ENCODE results near the gene RNF213. TPM values are rescaled to one million over a fixed set of nuclear protein-coding genes. Genes with fewer than 3 reads are reported as not detected.

Gene RNF213
- polyA plus RNA-seq, 1 of the 3 experiments (the other 2 are of a cell fraction) = 57.5 TPM

DNA sequence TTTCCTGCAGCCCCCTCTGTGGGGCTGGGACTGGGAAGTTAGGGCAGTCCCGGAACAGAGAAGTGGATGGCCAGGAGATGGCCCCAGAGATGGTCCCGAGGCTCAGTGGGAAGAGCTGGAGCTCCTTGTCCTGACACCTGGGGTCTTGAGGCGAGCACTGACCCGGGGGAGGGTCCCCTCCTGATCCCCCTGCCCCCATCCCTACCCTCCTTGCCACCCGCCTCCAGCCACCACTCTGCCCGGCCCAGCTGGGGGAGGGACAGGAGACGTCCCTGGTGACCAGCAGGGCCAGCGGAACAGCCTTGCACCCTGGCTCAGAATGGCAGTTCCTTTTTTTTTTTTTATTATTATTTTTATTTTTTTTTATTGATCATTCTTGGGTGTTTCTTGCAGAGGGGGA, 13.9 kb upstream of the RNF213 start:
- ChIA-PET CTCF (interaction anchor here (0.6 to 1.5 kb wide), 2 partner anchors 145 to 164 kb away, joined by 4 read pairs; partner anchors contain the start of gene GAA), POLR2A (no interaction called here)
- no peak overlapping the region for H3K4me3 ChIP-seq (ENCODE audit: low read depth in 2 of 2, low read length in 1 of 2)
- peaks cover 11 to 12% of the 10 kb centered on the region in 2 experiments for H3K36me3 ChIP-seq (replicated peaks in 1 of 2; ENCODE audit: control insufficient read depth in 1 of 2, insufficient read depth in 2 of 2, low read length in 1 of 2)
- no peak overlapping the region for H3K9ac ChIP-seq
- no peaks in the 10 kb centered on the region for H4K20me1 ChIP-seq (ENCODE audit: insufficient read depth)
- H3K27me3 ChIP-seq (ENCODE audit: insufficient read depth) = no peaks in the 10 kb centered on the region
- no peaks in the 10 kb centered on the region for H3K4me1 ChIP-seq (ENCODE audit: control insufficient read depth in 1 of 2, insufficient read depth in 2 of 2, low read depth in 1 of 2, low read length in 1 of 2)
- H3K9me2 ChIP-seq = no peaks in the 10 kb centered on the region
- TF ChIP-seq, protein P1, sequence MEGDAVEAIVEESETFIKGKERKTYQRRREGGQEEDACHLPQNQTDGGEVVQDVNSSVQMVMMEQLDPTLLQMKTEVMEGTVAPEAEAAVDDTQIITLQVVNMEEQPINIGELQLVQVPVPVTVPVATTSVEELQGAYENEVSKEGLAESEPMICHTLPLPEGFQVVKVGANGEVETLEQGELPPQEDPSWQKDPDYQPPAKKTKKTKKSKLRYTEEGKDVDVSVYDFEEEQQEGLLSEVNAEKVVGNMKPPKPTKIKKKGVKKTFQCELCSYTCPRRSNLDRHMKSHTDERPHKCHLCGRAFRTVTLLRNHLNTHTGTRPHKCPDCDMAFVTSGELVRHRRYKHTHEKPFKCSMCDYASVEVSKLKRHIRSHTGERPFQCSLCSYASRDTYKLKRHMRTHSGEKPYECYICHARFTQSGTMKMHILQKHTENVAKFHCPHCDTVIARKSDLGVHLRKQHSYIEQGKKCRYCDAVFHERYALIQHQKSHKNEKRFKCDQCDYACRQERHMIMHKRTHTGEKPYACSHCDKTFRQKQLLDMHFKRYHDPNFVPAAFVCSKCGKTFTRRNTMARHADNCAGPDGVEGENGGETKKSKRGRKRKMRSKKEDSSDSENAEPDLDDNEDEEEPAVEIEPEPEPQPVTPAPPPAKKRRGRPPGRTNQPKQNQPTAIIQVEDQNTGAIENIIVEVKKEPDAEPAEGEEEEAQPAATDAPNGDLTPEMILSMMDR (IDR thresholded peaks at IDR 0.05) = no peak
- TF ChIP-seq RFX5 (IDR thresholded peaks at IDR 0.05; ENCODE audit: low read length) (no peak), USF1 (IDR thresholded peaks at IDR 0.05; ENCODE audit: borderline replicate concordance, low read depth) (no peak), YY1 (IDR thresholded peaks at IDR 0.05; ENCODE audit: low read depth) (no peak), SIN3A (IDR thresholded peaks at IDR 0.05; ENCODE audit: borderline replicate concordance, low read depth, low read length) (no peak), ZBTB33 (IDR thresholded peaks at IDR 0.05; ENCODE audit: borderline replicate concordance, low read depth) (no peak), TAF1 (IDR thresholded peaks at IDR 0.05; ENCODE audit: borderline replicate concordance, low read depth, low read length) (no peak)
- TF ChIP-seq, protein P2, sequence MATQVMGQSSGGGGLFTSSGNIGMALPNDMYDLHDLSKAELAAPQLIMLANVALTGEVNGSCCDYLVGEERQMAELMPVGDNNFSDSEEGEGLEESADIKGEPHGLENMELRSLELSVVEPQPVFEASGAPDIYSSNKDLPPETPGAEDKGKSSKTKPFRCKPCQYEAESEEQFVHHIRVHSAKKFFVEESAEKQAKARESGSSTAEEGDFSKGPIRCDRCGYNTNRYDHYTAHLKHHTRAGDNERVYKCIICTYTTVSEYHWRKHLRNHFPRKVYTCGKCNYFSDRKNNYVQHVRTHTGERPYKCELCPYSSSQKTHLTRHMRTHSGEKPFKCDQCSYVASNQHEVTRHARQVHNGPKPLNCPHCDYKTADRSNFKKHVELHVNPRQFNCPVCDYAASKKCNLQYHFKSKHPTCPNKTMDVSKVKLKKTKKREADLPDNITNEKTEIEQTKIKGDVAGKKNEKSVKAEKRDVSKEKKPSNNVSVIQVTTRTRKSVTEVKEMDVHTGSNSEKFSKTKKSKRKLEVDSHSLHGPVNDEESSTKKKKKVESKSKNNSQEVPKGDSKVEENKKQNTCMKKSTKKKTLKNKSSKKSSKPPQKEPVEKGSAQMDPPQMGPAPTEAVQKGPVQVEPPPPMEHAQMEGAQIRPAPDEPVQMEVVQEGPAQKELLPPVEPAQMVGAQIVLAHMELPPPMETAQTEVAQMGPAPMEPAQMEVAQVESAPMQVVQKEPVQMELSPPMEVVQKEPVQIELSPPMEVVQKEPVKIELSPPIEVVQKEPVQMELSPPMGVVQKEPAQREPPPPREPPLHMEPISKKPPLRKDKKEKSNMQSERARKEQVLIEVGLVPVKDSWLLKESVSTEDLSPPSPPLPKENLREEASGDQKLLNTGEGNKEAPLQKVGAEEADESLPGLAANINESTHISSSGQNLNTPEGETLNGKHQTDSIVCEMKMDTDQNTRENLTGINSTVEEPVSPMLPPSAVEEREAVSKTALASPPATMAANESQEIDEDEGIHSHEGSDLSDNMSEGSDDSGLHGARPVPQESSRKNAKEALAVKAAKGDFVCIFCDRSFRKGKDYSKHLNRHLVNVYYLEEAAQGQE (IDR thresholded peaks at IDR 0.05; ENCODE audit: low read depth, low read length) = no peak
- TF ChIP-seq, protein P3, sequence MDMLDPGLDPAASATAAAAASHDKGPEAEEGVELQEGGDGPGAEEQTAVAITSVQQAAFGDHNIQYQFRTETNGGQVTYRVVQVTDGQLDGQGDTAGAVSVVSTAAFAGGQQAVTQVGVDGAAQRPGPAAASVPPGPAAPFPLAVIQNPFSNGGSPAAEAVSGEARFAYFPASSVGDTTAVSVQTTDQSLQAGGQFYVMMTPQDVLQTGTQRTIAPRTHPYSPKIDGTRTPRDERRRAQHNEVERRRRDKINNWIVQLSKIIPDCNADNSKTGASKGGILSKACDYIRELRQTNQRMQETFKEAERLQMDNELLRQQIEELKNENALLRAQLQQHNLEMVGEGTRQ (IDR thresholded peaks at IDR 0.05; ENCODE audit: borderline replicate concordance, low read depth, low read length) = no peak
- H3K9me3 ChIP-seq = no peaks in the 10 kb centered on the region
- peak; percentile 30 for DNase-seq
- no peak overlapping the region for H3K27ac ChIP-seq (ENCODE audit: low read depth in 2 of 2, low read length in 1 of 2)
- H3K4me2 ChIP-seq = no peak overlapping the region
- 95% methylated on average over 8 of the region's 8 CpGs for WGBS (ENCODE audit: low lambda C conversion rate)
- no peaks in the 10 kb centered on the region for H3K79me2 ChIP-seq (ENCODE audit: insufficient read depth)
- H2AFZ ChIP-seq (ENCODE audit: low read depth) = no peak overlapping the region
- H3F3A ChIP-seq (replicated peaks; ENCODE audit: insufficient read depth) = peaks cover 3% of the 10 kb centered on the region

Measured in SK-N-SH (cell line).